Measurements from ENCODE around the gene NFIB.

DNA sequence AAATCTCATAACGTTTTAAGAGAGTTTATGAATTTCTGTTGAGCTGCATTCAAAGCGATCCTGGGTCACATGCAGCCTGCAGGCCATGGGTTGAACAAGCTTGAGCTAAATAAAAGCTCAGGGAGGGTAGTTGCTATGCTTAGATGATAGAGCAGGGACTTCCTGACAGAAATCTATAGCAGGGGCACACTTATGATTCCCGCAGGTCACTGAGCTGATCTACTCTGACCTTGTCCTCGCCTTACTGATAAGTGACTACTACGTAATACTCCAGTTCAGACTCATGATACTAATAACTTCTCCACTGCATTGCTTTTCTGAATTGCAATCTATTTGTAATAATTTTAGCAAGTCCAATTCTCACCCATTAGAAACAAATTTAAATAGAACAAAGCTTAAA, 90.9 kb downstream of the NFIB start:
- TF ChIP-seq YY1 (IDR thresholded peaks at IDR 0.05; ENCODE audit: insufficient read depth, insufficient read length) (no peak), ZNF274 (IDR thresholded peaks at IDR 0.05; ENCODE audit: low read depth, low read length) (no peak), SUZ12 (IDR thresholded peaks at IDR 0.05; ENCODE audit: extremely low read depth, insufficient read depth, insufficient read length) (no peak)

Measured in NT2/D1 (cell line).